Keratinocyte (primary cell): ENCODE data around the gene TNFRSF6B. TPM values are rescaled to one million over a fixed set of nuclear protein-coding genes. Genes with fewer than 3 reads are reported as not detected.

Experiments
- DNase-seq: peaks from one replicate; pipeline ENCODE4 v3.0.0-alpha.2; 2011; ENCODE audit warnings: low read depth, missing footprints, low spot score
- FAIRE-seq: peaks from 2 replicates; lab custom pipeline; 2011; peaks lifted over from hg19 to GRCh38; lab: Jason Lieb, UNC
- H2AFZ ChIP-seq: 2 replicates; pipeline ENCODE4 v1.6.0; 2012; ENCODE audit warnings: low read length, control low read depth, inconsistent platforms; ENCODE audit not compliant: control insufficient read depth
- H3K27ac ChIP-seq: 2 replicates; pipeline ENCODE4 v1.5.1; 2011; ENCODE audit warnings: low read length; ENCODE audit not compliant: control insufficient read depth, insufficient read depth
- H3K27me3 ChIP-seq: 3 replicates; pipeline ENCODE4 v1.6.0; 2011; ENCODE audit warnings: low read length; ENCODE audit not compliant: control insufficient read depth, insufficient read depth; ENCODE audit errors: extremely low read depth
- H3K36me3 ChIP-seq, 2 experiments: 2 replicates in 1 of 2; 3 replicates in 1 of 2; pipeline ENCODE4 v1.5.1; 2011; ENCODE audit warnings: low read length in 2 of 2, mild to moderate bottlenecking in 1 of 2; ENCODE audit not compliant: control insufficient read depth in 2 of 2, insufficient read depth in 2 of 2; ENCODE audit errors: extremely low read depth in 1 of 2
- H3K4me1 ChIP-seq: 3 replicates; pipeline ENCODE4 v1.5.1; 2011; ENCODE audit warnings: low read length; ENCODE audit not compliant: control insufficient read depth, insufficient read depth; ENCODE audit errors: extremely low read depth
- H3K4me2 ChIP-seq: 3 replicates; pipeline ENCODE4 v1.6.0; 2011; ENCODE audit warnings: low read depth, low read length; ENCODE audit not compliant: control insufficient read depth, insufficient read depth; ENCODE audit errors: extremely low read depth
- H3K4me3 ChIP-seq, 3 experiments: fragments of 200-600 bp in 1 of 3; sonication (generic) in 1 of 3; 2 replicates in 2 of 3; 3 replicates in 1 of 3; pipeline ENCODE4 v1.5.1; 2011 to 2016; ENCODE audit warnings: low read length in 3 of 3, mild to moderate bottlenecking in 3 of 3, control low read depth in 2 of 3, inconsistent platforms in 1 of 3, low read depth in 1 of 3, mixed read lengths in 1 of 3, mixed run types in 1 of 3, moderate library complexity in 1 of 3; ENCODE audit not compliant: control insufficient read depth in 2 of 3, insufficient read depth in 2 of 3; ENCODE audit errors: extremely low read depth in 1 of 3
- H3K79me2 ChIP-seq: 2 replicates; pipeline ENCODE4 v1.6.0; 2012; ENCODE audit warnings: low read length; ENCODE audit not compliant: control insufficient read depth, insufficient read depth
- H3K9ac ChIP-seq: 3 replicates; pipeline ENCODE4 v1.6.0; 2011; ENCODE audit warnings: low read length; ENCODE audit not compliant: control insufficient read depth, insufficient read depth; ENCODE audit errors: extremely low read depth
- H3K9me1 ChIP-seq: 3 replicates; pipeline ENCODE4 v1.6.0; 2011; ENCODE audit warnings: low read length; ENCODE audit not compliant: control insufficient read depth, insufficient read depth; ENCODE audit errors: extremely low read depth
- H3K9me3 ChIP-seq: 2 replicates; pipeline ENCODE4 v1.5.1; 2012; ENCODE audit warnings: low read depth, low read length; ENCODE audit not compliant: control insufficient read depth
- H4K20me1 ChIP-seq: 3 replicates; pipeline ENCODE4 v1.6.0; 2011; ENCODE audit warnings: low read length; ENCODE audit not compliant: control insufficient read depth, insufficient read depth; ENCODE audit errors: extremely low read depth
- CTCF ChIP-seq, 3 experiments: IDR thresholded peaks in 1 of 3; conservative IDR thresholded peaks in 1 of 3; optimal IDR thresholded peaks in 1 of 3; 2 replicates in 2 of 3; 3 replicates in 1 of 3; pipeline versions ENCODE3 to v1.5.1; 2011; ENCODE audit warnings: low read length in 3 of 3, mild to moderate bottlenecking in 3 of 3, moderate library complexity in 2 of 3, control low read depth in 1 of 3, inconsistent platforms in 1 of 3; ENCODE audit not compliant: insufficient read depth in 2 of 3; ENCODE audit errors: extremely low read depth in 1 of 3
- EZH2 ChIP-seq: IDR thresholded peaks from one replicate; pipeline ENCODE4 v1.6.1; 2012; ENCODE audit warnings: inconsistent platforms, mild to moderate bottlenecking, low read length, moderate library complexity
- dilution Hi-C: fragments of 300-500 bp; cut with MboI; formaldehyde crosslinking; loops from one replicate; pipeline ENCODE4 v1.7.0; 2020; ENCODE audit warnings: low sequenced_read_pairs; ENCODE audit not compliant: extremely low pct_ligation_motif_present
- polyA plus RNA-seq, 5 experiments: library from polyadenylated mRNA; depleted of rRNA in 3 of 5; stranded (reverse) in 3 of 5; stranded (forward) in 1 of 5; unstranded in 1 of 5; fragments of >200 nt; gene quantifications; 1 replicate in 1 of 5; 2 replicates in 3 of 5; 3 replicates in 1 of 5; pipeline versions ENCODE4 v1.2.1 to v1.2.3, GENCODE V29; 2011 to 2012; ENCODE audit warnings: missing spikeins in 2 of 5, low read depth in 1 of 5, low replicate concordance in 1 of 5

The TNFRSF6B gene
- polyA plus RNA-seq, 1 donor (not counting 4 experiments of a cell fraction or from before 2014, with no cell fraction given), result 51.9 TPM

- TF ChIP-seq CTCF (optimal IDR thresholded peaks at IDR 0.05 in 1 of 3, IDR thresholded peaks at IDR 0.05 in 1 of 3, conservative IDR thresholded peaks at IDR 0.05 in 1 of 3; ENCODE audit: extremely low read depth in 1 of 3, insufficient read depth in 2 of 3, low read length in 3 of 3), result no peak
- no peak for TF ChIP-seq EZH2
- DNase-seq, result peak; percentile 79
- no peaks in the 10 kb centered on the region for H3K9me3 ChIP-seq
- no peak overlapping the region for H2AFZ ChIP-seq
- peak overlapping the region; percentile 84 for H3K27ac ChIP-seq
- peaks cover 16% of the 10 kb centered on the region for H3K79me2 ChIP-seq
- no peaks in the 10 kb centered on the region for H3K9me1 ChIP-seq
- peak overlapping the region; percentile 55 to 92 (median 79) for H3K4me3 ChIP-seq
- no peaks in the 10 kb centered on the region for H4K20me1 ChIP-seq
- FAIRE-seq, result peak; percentile 53
- H3K4me2 ChIP-seq, result peak overlapping the region; percentile 99
- H3K27me3 ChIP-seq, result no peaks in the 10 kb centered on the region
- H3K9ac ChIP-seq, result peak overlapping the region; percentile 72
- H3K4me1 ChIP-seq, result peaks cover 45% of the 10 kb centered on the region
- H3K36me3 ChIP-seq, result peaks cover 5 to 11% of the 10 kb centered on the region in 2 experiments
- dilution Hi-C loops, result no loop called here
Measured at GRCh38 chr20:63698739-63699465, 2.5 kb downstream of the TNFRSF6B start.

- peaks cover 43% of the 10 kb centered on the region for H3K4me1 ChIP-seq
- H3K4me3 ChIP-seq, result peak overlapping the region in 1 of 3 experiments; percentile 3
- no peak overlapping the region for H2AFZ ChIP-seq
- no peaks in the 10 kb centered on the region for H3K27me3 ChIP-seq
- peak overlapping the region; percentile 99 for H3K4me2 ChIP-seq
- no peaks in the 10 kb centered on the region for H3K9me1 ChIP-seq
- dilution Hi-C loops, result no loop called here
- H4K20me1 ChIP-seq, result no peaks in the 10 kb centered on the region
- no peak for TF ChIP-seq EZH2
- no peak for TF ChIP-seq CTCF (optimal IDR thresholded peaks at IDR 0.05 in 1 of 3, IDR thresholded peaks at IDR 0.05 in 1 of 3, conservative IDR thresholded peaks at IDR 0.05 in 1 of 3; ENCODE audit: extremely low read depth in 1 of 3, insufficient read depth in 2 of 3, low read length in 3 of 3)
- H3K9ac ChIP-seq, result peak overlapping the region; percentile 72
- FAIRE-seq (no peak), DNase-seq (no peak)
- no peaks in the 10 kb centered on the region for H3K9me3 ChIP-seq
- peaks cover 9 to 14% of the 10 kb centered on the region in 2 experiments for H3K36me3 ChIP-seq
- peaks cover 17% of the 10 kb centered on the region for H3K79me2 ChIP-seq
- H3K27ac ChIP-seq, result peak overlapping the region; percentile 84
Measured at GRCh38 chr20:63699466-63700198, 3.2 kb downstream of the TNFRSF6B start.
